NCI-H2107 treated with DMSO at 0.1 percent for 48 hours (cell line): ENCODE results near the gene TPO.
"Not testable (repeated sequence)": the region's sequence is repeated elsewhere in the genome, so short reads cannot be mapped to it uniquely, and the experiment has no call there.

Experiments
- DNase-seq: peaks from one replicate; lab custom pipeline; 2025; ENCODE audit not compliant: unreplicated experiment; lab: John Stamatoyannopoulos, UW

The TPO gene

DNA sequence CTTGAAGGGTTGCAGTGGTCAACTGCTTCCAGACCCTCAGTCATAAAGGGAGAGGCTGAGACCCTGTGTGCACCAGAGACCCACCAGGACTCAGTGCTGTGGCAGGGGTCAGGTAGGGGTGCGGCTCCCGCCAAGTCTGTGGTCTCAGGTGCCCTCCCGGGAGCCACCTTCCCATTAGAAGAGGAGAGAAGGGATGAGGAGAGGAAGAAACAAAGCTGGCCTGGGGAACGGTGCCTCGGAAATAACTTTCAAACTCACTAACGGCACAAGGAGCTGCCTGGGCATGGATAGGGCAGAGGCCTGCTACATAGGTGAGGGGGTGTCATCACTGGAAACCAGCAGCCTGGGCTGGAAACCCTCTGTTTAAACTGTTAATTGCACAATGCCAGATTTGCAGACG is 84.9 kb downstream of the TPO start:
- no peak for DNase-seq

DNA sequence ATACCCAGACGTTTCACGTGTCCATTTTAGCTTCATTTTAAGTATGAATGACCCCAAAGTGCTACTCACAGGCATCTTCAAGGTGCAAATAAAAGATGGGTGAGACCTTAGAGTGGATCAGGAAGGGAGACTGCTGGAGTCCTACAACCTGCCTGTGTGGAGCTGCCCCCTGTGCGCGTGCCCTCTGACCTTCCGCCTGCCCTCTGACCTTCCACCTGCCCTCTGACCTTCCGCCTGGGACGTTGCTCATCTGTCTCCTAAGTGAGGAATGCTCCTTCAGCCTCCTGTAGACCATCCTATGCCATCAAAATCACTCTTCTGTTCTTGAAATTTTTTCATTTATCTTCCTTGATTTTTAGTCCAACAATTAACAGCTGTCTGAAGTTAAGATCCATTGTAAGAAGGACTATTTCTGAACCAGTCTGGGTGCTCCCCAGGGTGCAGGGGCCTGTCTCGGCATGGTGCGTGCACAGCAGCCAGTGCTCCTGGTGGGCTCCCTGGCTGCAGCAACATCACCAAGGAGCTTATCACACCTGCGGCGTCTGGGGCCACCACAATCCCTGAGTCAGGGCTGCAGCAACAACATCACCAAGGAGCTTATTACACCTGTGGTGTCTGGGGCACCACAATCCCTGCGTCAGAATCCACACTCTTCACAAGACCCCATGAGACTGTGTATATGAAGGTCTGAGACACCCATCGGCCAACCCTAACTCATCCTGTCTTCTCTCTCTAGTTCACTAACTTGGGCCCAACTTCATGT is 86.0 kb downstream of the TPO start:
- DNase-seq = no peak

DNA sequence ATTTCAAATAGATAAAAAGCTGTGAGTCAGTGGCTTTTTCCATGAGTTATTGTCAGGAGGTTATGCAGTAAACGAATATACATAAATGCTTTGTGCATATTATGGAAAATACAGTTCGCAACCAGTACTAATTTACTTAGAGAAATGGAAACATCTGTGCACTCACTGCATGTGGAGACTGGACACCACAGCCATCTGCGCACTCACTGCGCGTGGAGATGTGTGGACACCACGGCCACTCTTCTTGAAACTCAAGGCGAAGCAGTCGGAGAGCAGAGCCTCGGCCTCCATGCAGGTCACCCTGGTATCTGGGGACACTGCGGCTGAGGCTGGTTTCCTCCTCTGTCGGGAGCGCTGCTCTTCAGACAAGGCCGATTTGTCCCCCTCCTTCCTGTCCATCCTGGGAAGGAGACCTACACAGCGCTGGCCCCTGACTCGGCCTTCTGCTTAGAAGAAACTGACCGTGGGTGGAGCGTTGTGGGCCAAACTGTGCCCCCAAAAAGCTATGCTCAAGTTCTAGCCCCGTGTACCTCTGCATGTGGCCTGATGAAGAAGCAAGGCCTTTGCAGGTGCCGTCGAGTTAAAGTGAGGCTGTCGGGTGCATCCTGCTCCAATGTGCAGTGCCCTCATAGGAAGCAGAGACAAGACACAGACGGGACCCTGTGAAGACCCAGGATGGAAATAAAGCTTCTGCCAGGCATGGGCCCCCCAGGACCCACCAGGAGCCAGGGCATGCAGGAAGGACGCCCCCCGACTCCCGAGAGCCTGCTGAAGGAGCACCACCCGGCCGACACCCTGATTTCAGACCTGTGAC is 88.0 kb downstream of the TPO start:
- DNase-seq = no peak

GRCh38 chr2:1501991-1502390 is 88.7 kb downstream of the TPO start:
- no peak for DNase-seq

- DNase-seq = no peak
Observed at GRCh38 chr2:1502891-1503304, 89.6 kb downstream of the TPO start.

GRCh38 chr2:1503471-1504310 is 90.4 kb downstream of the TPO start:
- DNase-seq = no peak

DNA sequence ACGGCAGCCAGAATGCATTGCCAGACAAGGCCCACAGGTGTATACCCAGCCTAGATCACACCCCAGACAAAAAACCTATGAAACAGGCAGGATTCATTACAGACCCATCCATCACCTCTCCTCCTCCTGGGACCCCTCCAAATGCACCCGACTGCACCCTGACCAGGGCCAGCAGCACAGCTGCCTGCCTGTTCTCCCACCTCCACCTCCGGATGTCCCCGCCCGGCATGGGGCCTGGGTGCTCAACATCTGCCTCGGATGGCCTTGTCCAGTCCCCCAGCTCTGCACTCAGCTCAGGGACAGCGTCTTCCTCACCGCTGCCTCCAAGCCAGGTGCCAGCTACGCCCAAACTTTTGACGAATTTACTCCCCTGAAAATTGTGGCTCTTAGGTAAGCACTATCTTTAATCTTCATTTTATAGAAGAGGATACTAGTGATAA is 91.1 kb downstream of the TPO start:
- DNase-seq = no peak

DNA sequence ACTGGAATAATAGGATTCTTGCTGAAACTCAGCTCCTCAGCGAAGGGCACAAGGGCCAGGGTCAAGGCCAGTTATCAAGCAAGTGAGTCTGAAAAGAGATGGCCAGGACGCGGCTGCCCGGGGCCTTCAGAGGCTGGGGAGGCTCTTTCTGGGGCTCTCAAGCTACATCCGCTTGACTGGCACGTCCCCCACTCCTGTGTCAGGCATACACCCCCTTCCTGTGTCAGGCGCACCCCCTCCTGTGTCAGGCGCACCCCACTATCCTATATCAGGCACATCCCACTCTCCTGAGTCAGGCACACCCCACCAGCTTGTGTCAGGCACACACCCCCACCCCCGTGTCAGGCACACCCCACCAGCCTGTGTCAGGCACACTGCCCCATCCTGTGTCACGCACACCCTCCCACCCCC is 91.8 kb downstream of the TPO start:
- no peak for DNase-seq

DNA sequence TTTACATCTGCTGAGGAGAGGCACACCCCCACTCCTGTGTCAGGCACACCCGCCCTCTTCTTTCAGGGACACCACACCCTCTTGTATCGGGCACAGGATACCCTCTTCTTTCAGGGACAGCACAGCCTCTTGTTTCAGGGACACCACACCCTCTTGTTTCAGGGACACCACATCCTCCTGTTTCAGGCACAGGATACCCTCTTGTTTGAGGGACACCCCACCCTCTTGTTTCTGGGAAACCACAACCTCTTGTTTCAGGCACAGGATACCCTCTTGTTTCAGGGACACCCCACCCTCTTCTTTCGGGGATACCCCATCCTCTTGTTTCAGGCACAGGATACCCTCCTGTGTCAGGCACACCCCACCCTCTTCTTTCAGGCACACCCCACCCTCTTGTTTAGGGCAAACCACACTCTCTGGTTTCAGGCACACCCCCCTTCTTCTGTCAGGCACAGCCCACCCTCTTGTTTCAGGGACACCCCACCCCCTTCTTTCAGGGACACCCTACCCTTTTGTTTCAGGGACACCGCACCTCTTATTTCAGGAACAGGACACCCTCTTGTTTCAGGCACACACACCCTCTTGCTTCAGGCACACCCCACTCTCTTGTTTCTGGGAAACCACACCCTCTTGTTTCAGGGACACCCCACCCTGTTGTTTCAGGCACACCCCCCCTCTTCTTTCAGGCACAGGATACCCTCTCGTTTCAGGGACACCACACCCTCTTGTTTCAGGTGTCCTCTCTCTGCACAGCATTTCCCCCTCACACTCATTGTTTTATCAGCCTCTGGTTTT is 96.2 kb downstream of the TPO start:
- peak; percentile 69 for DNase-seq

DNA sequence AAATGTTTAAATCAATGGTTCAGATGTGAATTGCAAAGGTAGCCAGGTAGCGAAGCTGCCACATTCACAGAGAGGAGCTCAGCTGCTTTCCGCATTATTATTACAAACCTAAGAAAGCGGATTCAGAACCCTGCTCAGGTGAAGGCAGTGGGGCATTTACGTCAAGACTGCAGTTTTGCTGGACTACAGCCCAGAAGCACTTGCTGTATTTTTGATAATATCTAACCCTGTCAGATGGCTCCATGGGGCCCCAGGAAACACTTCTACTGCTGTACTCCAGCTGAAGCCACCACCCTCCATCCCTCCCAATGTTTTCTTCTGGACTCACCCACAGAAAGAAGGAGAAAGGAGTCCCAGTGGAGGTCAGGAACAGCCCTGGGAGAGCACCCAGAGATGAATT is 96.9 kb downstream of the TPO start:
- no peak for DNase-seq

- no peak for DNase-seq
Observed at GRCh38 chr2:1511455-1511854, 98.2 kb downstream of the TPO start.

- no peak for DNase-seq
Observed at GRCh38 chr2:1512321-1513289, 99.3 kb downstream of the TPO start.

GRCh38 chr2:1514391-1515072 is 101.3 kb downstream of the TPO start:
- DNase-seq = no peak

DNA sequence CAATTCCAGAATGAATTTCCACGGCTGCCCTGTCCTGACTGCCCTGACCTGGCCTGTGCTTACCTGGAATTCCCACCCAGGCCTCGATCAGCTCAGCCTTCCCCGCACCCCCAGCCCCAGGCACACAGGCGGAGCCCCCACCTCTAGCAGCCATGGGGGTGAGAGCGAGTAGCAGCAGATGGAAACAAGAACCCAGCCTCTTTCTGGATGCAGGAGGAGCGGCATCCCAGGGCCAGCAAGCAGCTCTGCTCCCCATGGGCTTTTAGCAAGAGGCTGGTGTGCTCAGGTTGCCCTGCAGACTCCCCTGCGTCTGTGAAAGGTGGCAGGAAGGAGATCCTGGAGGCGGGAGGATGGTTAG is 101.8 kb downstream of the TPO start:
- no peak for DNase-seq

DNA sequence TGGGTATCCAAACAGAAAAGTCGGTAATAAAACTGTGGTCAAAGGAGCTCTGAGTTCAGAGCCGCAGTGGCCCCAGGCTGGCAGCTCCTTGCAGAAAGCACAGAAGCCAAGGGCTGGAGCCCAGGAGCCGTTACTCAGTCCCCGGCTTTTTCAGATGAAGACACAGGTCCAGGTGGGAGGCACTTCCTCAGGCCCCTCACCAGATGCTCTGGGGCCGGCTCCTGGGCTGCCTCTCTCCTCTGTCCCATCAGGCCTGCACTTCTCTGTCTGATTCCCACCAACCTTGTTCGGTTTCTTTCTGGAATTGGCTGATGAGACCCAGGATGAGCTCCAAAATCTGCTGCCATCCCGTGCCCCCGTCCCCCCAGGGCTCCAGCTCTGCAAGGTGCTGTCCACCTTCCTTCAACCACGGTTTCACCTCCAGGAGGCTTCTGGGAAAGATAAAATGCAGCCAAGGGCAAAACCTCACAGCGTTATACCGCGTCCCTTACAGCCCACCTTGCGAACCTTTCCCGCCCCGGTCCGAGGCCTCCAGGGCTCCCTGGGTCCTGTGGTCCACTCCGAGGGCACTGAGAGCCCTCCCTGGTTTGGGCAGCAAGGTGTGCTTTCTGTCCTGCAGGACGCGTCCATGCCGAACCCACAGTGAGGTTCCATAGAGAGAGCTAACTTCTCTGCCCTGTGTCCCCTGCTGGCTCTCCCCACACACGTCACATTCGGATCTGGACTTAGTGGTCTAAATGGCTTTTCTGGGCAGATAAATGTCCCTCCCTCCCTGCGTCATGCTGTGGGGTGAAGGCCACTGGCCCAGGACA is 102.9 kb downstream of the TPO start:
- no peak for DNase-seq

- DNase-seq = no peak
Observed at GRCh38 chr2:1516798-1517060, 103.5 kb downstream of the TPO start.

DNA sequence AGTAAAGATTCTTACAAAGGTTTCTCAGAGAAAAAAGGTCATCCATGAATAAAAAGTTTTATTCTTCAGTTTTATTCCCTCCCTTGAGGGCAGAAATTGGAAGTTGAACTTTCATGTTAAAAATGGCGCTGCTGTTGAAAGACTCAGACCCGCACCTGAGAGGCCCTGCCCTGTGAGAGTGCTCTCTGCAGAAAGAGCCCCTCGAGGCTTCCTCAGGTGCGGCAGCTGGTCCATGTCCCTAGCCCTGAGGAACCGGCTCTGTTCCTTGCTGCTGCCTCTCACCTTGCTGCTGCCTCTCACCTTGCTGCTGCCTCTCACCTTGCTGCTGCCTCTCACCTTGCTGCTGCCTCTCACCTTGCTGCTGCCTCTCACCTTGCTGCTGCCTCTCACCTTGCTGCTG is 104.0 kb downstream of the TPO start:
- not testable (repeated sequence) for DNase-seq

DNA sequence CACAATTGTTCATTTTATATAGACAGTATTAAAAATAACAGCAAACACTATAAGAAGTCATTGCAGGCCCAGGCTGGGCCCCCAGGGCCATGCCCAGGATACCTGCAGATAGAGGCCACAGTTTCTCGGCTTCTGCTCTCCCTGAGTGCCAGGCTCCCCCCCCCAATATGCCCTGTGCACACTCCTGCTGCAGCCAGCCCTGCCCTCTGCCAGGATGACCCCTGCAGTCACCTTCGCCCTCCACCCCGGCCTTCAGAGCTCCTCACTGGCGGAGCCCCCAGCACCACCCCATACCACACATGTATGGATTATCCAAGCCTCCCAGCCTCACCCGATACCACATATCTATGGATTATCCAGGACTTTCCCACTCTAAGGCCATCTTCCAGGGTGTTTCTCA is 104.5 kb downstream of the TPO start:
- no peak for DNase-seq
